ENCODE measurements around the gene AUTS2. TPM values are rescaled to one million over a fixed set of nuclear protein-coding genes. Genes with fewer than 3 reads are reported as not detected.

The AUTS2 gene
- total RNA-seq, 1 donor from 2014 or later: 94.1 TPM

- Mint-ChIP-seq H3K27me3 (no peaks in the 10 kb centered on the region), H3K4me1 (ENCODE audit: unreplicated experiment) (peaks cover 51% of the 10 kb centered on the region), H3K4me3 (no peak overlapping the region), H3K9me3 (no peaks in the 10 kb centered on the region), H3K36me3 (no peaks in the 10 kb centered on the region), H3K27ac (no peak overlapping the region)
- TF ChIP-seq CTCF (conservative IDR thresholded peaks at IDR 0.05): no peak
- no peak for DNase-seq (ENCODE audit: extremely low spot score, unreplicated experiment)
These were observed 247.6 kb downstream of the AUTS2 start for GRCh38 chr7:69845721-69846495.

GRCh38 chr7:69847921-69848612, 249.8 kb downstream of the AUTS2 start:
- Mint-ChIP-seq H3K36me3 (no peaks in the 10 kb centered on the region), H3K27me3 (no peaks in the 10 kb centered on the region), H3K4me3 (no peak overlapping the region), H3K4me1 (ENCODE audit: unreplicated experiment) (peaks cover 44% of the 10 kb centered on the region), H3K9me3 (no peaks in the 10 kb centered on the region), H3K27ac (no peak overlapping the region)
- no peak for TF ChIP-seq CTCF (conservative IDR thresholded peaks at IDR 0.05)
- DNase-seq (ENCODE audit: extremely low spot score, unreplicated experiment): no peak

GRCh38 chr7:69849268-69849667, 251.0 kb downstream of the AUTS2 start:
- H3K4me1 Mint-ChIP-seq (ENCODE audit: unreplicated experiment): peaks cover 39% of the 10 kb centered on the region
- H3K9me3 Mint-ChIP-seq: no peaks in the 10 kb centered on the region
- no peaks in the 10 kb centered on the region for H3K27me3 Mint-ChIP-seq
- H3K4me3 Mint-ChIP-seq: no peak overlapping the region
- no peaks in the 10 kb centered on the region for H3K36me3 Mint-ChIP-seq
- DNase-seq (ENCODE audit: extremely low spot score, unreplicated experiment): no peak
- no peak overlapping the region for H3K27ac Mint-ChIP-seq
- no peak for TF ChIP-seq CTCF (conservative IDR thresholded peaks at IDR 0.05)

GRCh38 chr7:69857014-69857413, 258.7 kb downstream of the AUTS2 start:
- DNase-seq (ENCODE audit: extremely low spot score, unreplicated experiment): no peak
- Mint-ChIP-seq H3K36me3 (no peaks in the 10 kb centered on the region), H3K9me3 (no peaks in the 10 kb centered on the region), H3K27ac (no peak overlapping the region), H3K4me1 (ENCODE audit: unreplicated experiment) (peaks cover 59% of the 10 kb centered on the region), H3K4me3 (no peak overlapping the region), H3K27me3 (no peaks in the 10 kb centered on the region)
- TF ChIP-seq CTCF (conservative IDR thresholded peaks at IDR 0.05): no peak

- no peak for TF ChIP-seq CTCF (conservative IDR thresholded peaks at IDR 0.05)
- peaks cover 63% of the 10 kb centered on the region for H3K4me1 Mint-ChIP-seq (ENCODE audit: unreplicated experiment)
- no peaks in the 10 kb centered on the region for H3K36me3 Mint-ChIP-seq
- no peak overlapping the region for H3K4me3 Mint-ChIP-seq
- no peak for DNase-seq (ENCODE audit: extremely low spot score, unreplicated experiment)
- H3K27ac Mint-ChIP-seq: no peak overlapping the region
- no peaks in the 10 kb centered on the region for H3K9me3 Mint-ChIP-seq
- no peaks in the 10 kb centered on the region for H3K27me3 Mint-ChIP-seq
These were observed 260.2 kb downstream of the AUTS2 start for GRCh38 chr7:69858471-69858870.
